Loucy (cell line): ENCODE measurements around the gene UBASH3A.

Experiments used
- H2AFZ ChIP-seq: fragments of 200-600 bp; sonication (generic); 2 replicates; pipeline ENCODE4 v1.6.0; 2016; ENCODE audit warnings: antibody characterized with exemption, mild to moderate bottlenecking, low read length, moderate library complexity
- H3F3A ChIP-seq: fragments of 200-600 bp; 2 replicates; pipeline ENCODE4 v1.6.0; 2016; ENCODE audit warnings: antibody characterized with exemption, low read depth, mild to moderate bottlenecking
- H3K27me3 ChIP-seq: fragments of 200-600 bp; sonication (generic); 2 replicates; pipeline ENCODE4 v1.6.1; 2014; ENCODE audit warnings: low read length, mild to moderate bottlenecking; ENCODE audit not compliant: insufficient read depth, poor library complexity, severe bottlenecking
- H3K36me3 ChIP-seq: fragments of 200-600 bp; sonication (generic); 2 replicates; pipeline ENCODE4 v1.6.1; 2016; ENCODE audit warnings: low read length; ENCODE audit not compliant: insufficient read depth
- H3K4me1 ChIP-seq: fragments of 200-600 bp; sonication (generic); 2 replicates; pipeline ENCODE4 v1.5.1; 2014; ENCODE audit warnings: low read length, mild to moderate bottlenecking; ENCODE audit not compliant: insufficient read depth, poor library complexity, severe bottlenecking
- H3K4me2 ChIP-seq: fragments of 200-600 bp; sonication (generic); 2 replicates; pipeline ENCODE4 v1.6.0; 2014; ENCODE audit warnings: antibody characterized with exemption, low read length, low read depth, mild to moderate bottlenecking; ENCODE audit not compliant: poor library complexity, severe bottlenecking
- H3K4me3 ChIP-seq: fragments of 200-600 bp; sonication (generic); 2 replicates; pipeline ENCODE4 v1.5.1; 2014; ENCODE audit warnings: low read length, mild to moderate bottlenecking, mixed read lengths; ENCODE audit not compliant: poor library complexity, severe bottlenecking
- H3K79me2 ChIP-seq: fragments of 200-600 bp; sonication (generic); 2 replicates; pipeline ENCODE4 v1.6.1; 2014; ENCODE audit warnings: low read length; ENCODE audit not compliant: insufficient read depth
- H3K9ac ChIP-seq: fragments of 200-600 bp; sonication (generic); 2 replicates; pipeline ENCODE4 v1.6.0; 2014; ENCODE audit warnings: mild to moderate bottlenecking, low read depth, low read length, moderate library complexity; ENCODE audit not compliant: poor library complexity, severe bottlenecking
- H3K9me2 ChIP-seq: fragments of 200-600 bp; sonication (generic); replicated peaks from 2 replicates; pipeline ENCODE4 v1.6.1; 2016; ENCODE audit warnings: low read depth, low read length, mixed read lengths
- H3K9me3 ChIP-seq: fragments of 200-600 bp; sonication (generic); 2 replicates; pipeline ENCODE4 v1.6.1; 2014; ENCODE audit warnings: mild to moderate bottlenecking, antibody characterized with exemption, low read length, low read depth; ENCODE audit not compliant: insufficient read depth
- H4K20me1 ChIP-seq: fragments of 200-600 bp; sonication (generic); 2 replicates; pipeline ENCODE4 v1.6.0; 2014; ENCODE audit warnings: antibody characterized with exemption, low read length, mild to moderate bottlenecking; ENCODE audit not compliant: insufficient read depth, poor library complexity, severe bottlenecking
- EZH2phosphoT487 ChIP-seq: fragments of 200-600 bp; IDR thresholded peaks from 2 replicates; pipeline ENCODE4 v1.6.1; 2018; ENCODE audit warnings: antibody characterized with exemption, mild to moderate bottlenecking, moderate library complexity, borderline replicate concordance
- TF ChIP-seq, protein P1 (sequence below): fragments of 200-600 bp; sonication (generic); conservative IDR thresholded peaks from 2 replicates; pipeline ENCODE4 v1.5.1; 2014; ENCODE audit warnings: mild to moderate bottlenecking, antibody characterized with exemption, low read length

The UBASH3A gene

DNA sequence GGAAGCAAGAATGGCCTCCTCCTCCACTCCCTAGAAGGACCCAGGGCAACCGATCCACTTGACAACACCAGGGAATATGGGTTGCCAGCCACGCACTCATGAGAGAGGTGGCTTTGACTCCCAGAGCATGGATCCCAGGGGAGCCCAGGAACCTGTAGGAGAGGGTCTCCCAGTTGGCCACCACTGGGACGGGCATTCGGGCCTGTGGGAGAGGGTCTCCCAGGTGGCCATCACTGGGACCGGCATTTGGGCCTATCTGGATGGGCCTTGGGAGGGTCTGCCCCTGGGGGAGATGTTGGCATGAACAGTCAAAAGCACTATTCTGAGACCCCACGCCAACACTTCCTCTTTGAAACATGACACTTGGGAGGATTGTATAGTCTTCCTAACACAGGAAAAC is 37.9 kb upstream of the UBASH3A start:
- H3K27me3 ChIP-seq: no peaks in the 10 kb centered on the region
- H3K9me2 ChIP-seq: no peaks in the 10 kb centered on the region
- no peaks in the 10 kb centered on the region for H3K79me2 ChIP-seq
- H3K4me3 ChIP-seq: no peak overlapping the region
- no peak overlapping the region for H3K4me2 ChIP-seq
- TF ChIP-seq, protein P1, sequence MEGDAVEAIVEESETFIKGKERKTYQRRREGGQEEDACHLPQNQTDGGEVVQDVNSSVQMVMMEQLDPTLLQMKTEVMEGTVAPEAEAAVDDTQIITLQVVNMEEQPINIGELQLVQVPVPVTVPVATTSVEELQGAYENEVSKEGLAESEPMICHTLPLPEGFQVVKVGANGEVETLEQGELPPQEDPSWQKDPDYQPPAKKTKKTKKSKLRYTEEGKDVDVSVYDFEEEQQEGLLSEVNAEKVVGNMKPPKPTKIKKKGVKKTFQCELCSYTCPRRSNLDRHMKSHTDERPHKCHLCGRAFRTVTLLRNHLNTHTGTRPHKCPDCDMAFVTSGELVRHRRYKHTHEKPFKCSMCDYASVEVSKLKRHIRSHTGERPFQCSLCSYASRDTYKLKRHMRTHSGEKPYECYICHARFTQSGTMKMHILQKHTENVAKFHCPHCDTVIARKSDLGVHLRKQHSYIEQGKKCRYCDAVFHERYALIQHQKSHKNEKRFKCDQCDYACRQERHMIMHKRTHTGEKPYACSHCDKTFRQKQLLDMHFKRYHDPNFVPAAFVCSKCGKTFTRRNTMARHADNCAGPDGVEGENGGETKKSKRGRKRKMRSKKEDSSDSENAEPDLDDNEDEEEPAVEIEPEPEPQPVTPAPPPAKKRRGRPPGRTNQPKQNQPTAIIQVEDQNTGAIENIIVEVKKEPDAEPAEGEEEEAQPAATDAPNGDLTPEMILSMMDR: no peak
- no peak for TF ChIP-seq EZH2phosphoT487
- H3F3A ChIP-seq: no peaks in the 10 kb centered on the region
- no peak overlapping the region for H2AFZ ChIP-seq
- no peaks in the 10 kb centered on the region for H3K36me3 ChIP-seq
- H4K20me1 ChIP-seq: no peaks in the 10 kb centered on the region
- no peak overlapping the region for H3K9ac ChIP-seq
- H3K9me3 ChIP-seq: no peaks in the 10 kb centered on the region
- peaks cover 25% of the 10 kb centered on the region for H3K4me1 ChIP-seq

GRCh38 chr21:42366292-42367010 is 37.3 kb upstream of the UBASH3A start, which contains the start of gene TFF1:
Gene TFF1 (minus strand): TSS chr21:42366535. CDS start chr21:42366495, 40 bp downstream.
- Histone ChIP-seq H3K36me3 (no peaks in the 10 kb centered on the region), H3K4me3 (no peak within 1 kb of the TSS), H3F3A (no peaks in the 10 kb centered on the region), H2AFZ (no peak within 1 kb of the TSS), H3K27me3 (no peaks in the 10 kb centered on the region), H3K9me2 (no peaks in the 10 kb centered on the region), H4K20me1 (no peaks in the 10 kb centered on the region), H3K4me1 (peaks cover 25% of the 10 kb centered on the region), H3K9ac (no peak within 1 kb of the TSS), H3K9me3 (no peaks in the 10 kb centered on the region), H3K4me2 (no peak within 1 kb of the TSS), H3K79me2 (no peaks in the 10 kb centered on the region)
- TF ChIP-seq, protein P1: no peak
- no peak for TF ChIP-seq EZH2phosphoT487

- TF ChIP-seq, protein P1: no peak; the same call in 1 of the 2 replicates
- TF ChIP-seq EZH2phosphoT487: no peak
- no peak overlapping the region for H3K9ac ChIP-seq
- no peaks in the 10 kb centered on the region for H3K79me2 ChIP-seq
- no peak overlapping the region for H3K4me2 ChIP-seq
- H3K9me2 ChIP-seq: no peaks in the 10 kb centered on the region
- no peaks in the 10 kb centered on the region for H3K9me3 ChIP-seq
- H4K20me1 ChIP-seq: no peaks in the 10 kb centered on the region
- no peak overlapping the region for H2AFZ ChIP-seq
- H3K4me3 ChIP-seq: no peak overlapping the region
- no peaks in the 10 kb centered on the region for H3K27me3 ChIP-seq
- no peaks in the 10 kb centered on the region for H3K36me3 ChIP-seq
- no peaks in the 10 kb centered on the region for H3F3A ChIP-seq
- peaks cover 25% of the 10 kb centered on the region for H3K4me1 ChIP-seq
Measured at GRCh38 chr21:42367367-42368165, 36.1 kb upstream of the UBASH3A start.
